Stimulated activated naive CD4-positive, alpha-beta T cell (primary cell): ENCODE measurements around the gene KCNJ13.

Experiments
- DNase-seq, 6 experiments: peaks; one replicate each; lab custom pipeline; 2025; lab: John Stamatoyannopoulos, UW

KCNJ13 gene

DNA sequence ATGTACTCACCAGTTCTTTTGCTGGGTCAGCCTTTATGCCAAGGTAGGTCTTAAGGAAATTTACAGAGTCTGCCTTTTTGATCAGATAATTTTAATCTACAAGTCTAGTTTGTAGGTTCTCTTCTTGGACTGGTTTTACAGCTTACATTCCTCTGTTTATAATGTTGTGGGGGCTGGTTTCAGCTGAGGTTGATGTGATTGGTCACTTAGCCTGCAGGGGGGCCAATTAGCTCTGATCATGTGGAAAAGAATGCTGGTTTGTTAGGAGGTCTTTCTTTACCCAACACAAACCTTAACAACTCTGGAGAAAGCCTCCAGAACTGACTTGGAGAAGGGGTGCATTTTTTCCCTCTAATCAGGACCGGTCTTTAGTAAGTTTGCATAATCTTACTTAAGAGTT lies at the start of gene KCNJ13:
TSS of gene KCNJ13 (minus strand) at position 131 of the 400 bp plus-strand sequence. CDS start 5,203 bp downstream, outside the sequence.
- DNase-seq = no peak

DNA sequence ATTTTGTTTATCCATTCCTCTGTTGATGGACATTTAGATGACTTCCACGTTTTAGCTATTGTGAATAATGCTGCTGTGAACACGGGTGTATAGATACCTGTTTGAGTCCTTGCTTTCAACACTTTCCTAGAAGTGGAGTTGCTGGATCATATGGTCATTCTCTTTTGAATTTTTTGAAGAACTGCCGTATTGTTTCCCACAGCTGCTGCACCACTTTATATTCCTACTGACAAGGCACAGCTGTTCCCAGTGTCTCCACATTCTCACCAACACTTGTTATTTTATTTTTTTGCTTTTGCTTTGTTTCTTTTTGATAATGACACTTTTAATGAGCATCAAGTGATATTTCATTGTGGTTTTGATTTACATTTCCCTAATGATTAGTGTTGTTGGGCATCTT lies 41.4 kb upstream of the KCNJ13 start:
- DNase-seq = no peak

DNA sequence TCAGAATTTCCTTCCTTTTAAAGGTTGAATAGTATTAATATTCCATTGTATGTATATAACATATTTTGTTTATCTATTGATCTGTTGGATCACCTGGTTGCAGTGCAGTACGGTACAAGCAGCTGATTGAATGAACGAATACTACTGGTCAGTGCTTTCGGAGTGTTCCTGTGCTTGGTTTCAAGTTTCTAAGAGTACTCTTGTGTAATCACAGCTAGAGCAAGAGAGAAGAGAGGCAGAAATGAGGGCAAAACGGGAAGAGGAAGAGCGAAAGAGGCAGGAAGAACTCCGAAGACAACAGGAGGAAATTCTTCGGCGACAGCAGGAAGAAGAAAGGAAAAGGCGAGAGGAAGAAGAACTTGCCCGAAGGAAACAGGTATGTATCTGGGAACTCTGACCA lies 40.3 kb upstream of the KCNJ13 start:
- DNase-seq = no peak

DNA sequence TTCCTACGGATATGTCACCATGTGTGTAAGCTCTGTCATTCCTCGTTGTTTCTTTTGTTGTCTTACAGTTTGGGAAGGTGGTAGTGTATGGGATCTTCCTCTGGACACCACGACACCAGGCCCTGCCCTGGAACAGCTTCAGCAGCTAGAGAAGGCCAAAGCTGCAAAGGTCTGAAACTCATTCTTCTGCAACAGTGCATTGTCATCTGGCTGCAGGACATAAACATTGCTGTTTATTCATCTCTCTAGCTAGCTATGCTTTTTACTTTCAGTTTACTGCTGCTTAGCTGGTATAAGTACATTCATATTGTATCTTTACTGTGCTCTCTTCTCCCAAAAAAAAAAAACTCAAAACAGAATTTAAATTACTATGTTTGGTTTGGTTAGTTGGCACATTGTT lies 39.2 kb upstream of the KCNJ13 start:
- no peak for DNase-seq

DNA sequence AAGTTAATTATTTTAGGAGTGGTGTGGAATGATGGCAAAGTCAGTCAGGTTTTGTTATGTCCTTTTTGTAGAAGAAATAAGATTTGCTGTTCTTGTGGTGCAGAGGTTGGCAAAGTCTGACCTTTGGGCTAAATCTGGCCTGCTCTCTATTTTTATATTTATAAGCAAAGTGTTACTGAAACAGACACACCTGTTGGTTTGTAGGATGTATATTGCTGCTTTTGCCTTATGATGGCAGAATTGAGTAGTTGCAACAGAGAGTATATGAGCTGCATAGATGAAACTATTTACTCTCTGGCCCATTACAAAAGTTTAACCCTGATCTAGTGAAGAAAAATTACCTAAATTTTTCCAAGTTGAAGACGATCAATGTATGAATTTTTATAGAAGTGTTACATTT lies 34.1 kb upstream of the KCNJ13 start:
- no peak for DNase-seq

DNA sequence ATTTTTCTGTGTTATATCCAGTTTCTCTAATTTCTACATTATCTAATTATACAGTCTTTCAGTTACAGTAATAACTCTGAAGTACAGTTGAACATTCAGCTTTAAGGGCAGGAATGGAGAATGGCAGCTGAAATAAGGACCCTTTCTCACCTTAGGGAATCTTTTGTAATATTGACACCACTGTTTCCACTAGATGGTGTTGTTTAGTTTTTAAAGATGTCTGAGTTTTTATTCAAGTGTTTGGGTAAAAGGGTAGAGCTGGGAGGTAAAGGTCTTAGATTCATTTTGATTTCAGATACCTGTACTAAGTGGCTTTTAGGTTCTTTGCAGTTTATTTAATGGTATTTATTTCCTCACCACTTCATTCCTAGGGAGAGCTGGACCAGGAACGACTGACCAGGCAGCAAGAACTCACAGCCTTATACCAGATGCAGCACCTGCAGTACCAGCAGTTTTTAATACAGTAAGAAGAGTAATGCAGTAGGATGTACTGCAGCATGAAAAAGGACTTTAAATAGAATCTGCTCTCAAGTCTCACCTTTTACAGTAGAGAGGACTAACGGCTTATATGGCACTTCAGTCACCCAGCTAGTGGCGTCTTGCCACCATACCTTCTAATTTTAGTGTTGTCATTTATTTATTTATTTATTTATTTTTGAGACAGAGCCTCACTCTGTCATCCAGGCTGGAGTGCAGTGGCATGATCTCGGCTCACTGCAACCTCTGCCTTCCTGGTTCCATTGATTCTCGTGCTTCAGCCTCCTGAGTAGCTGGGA lies 33.2 kb upstream of the KCNJ13 start:
- DNase-seq = no peak

DNA sequence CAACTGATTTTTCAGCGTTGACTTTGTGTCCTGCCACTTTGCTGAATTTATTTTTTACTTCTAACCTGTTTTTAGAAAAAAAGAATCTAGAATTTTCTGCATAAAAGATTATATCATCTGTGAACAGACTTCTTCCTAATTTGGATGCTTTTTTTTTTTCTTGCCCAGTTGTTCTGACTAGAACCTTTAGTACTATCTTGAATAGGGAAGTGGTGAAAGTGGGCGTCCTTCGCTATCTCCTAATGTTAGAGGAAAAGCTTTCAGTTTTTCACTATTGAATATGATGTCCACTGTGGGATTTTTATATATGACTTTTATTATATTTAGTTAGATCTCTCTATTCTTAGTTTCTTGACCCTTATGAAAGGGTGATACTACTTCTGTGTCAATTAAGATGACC lies 25.7 kb upstream of the KCNJ13 start:
- no peak for DNase-seq

DNA sequence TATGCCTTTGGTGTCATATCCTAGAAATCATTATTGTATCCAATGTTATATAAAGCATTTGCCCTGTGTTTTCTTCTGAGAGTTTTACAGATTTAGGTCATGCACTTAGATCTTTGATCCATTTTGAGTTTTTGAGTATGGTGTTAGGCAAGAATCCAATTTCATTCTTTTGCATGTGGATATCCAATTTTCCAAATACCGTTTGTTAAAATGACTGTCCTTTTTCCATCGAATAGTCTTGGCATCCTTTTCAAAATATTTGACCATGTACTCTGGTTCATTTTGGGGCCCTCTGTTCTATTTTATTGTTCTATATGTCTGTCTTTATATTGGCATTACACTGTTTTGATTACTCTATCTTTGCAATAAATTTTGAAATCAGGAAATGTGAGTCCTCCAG lies 23.8 kb upstream of the KCNJ13 start:
- no peak for DNase-seq

DNA sequence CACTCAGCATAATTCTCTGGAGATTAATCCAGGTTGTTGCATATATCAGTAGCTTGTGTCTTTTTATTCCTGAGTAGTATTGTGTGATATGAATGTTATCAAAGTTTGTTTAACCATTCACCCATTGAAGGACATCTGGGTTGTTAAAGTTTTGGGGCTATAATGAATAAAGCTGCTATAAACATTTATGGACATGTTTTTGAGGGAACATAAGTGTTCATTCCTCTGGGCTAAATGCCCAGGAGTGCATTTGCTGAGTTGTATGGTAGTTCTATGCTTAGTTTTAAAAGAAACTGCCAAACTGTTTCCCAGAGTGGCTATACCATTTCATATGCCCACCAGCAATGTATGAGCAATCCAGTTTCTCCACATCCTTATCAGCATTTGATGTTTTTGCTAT lies 21.8 kb upstream of the KCNJ13 start:
- no peak for DNase-seq

DNA sequence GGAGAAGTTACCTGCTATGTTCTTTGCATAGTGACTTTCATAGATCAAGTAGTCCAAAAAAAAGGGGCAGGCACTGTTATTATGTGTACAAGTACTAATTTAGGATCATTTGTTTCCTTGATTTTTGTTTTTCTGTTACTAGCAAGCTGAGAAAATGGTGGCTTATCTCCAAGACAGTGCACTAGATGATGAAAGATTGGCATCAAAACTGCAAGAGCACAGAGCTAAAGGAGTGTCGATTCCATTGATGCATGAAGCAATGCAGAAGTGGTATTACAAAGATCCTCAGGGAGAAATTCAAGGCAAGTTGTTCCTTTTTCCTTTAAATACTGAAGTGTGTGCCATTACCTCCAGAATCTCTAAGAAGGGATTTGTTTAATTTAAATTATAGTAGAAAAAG lies 19.6 kb upstream of the KCNJ13 start:
- no peak for DNase-seq

DNA sequence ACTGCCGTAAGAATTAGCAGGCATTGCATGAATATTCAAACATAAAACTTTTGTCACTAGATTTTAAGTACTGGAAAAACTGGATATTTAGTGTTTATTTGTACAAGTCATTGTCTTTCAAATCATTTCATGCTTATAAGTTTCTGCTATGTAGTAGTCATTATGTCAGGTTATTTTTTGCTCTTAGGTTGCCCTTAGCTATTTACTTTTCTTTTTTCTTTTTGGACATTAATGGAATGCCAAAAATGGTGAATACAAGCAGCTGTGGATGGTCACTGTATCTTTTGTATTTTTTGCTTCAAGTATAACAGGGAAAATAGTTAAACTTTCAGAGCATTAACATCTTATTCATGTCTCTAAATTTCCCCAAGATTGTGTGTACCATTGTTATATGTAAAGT lies 18.6 kb upstream of the KCNJ13 start:
- DNase-seq = no peak

DNA sequence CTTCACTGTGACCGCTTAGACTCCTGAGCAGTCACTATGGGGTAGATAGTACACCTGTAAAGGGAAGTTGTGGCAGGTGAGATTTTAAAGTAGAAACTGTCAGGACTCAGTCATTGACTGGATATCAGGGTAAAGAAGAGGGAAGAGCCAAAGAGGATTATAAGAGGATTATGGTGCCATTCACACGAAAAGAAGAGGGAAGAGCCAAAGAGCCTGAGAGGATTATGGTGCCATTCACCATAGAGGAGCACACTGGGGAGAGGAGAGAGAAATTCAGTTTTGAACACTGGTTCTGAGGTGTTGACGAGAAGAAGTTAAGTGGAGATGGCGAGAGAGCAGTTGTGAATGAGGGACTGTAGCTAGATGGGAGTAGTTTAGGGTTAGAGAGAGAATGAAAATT lies 16.9 kb upstream of the KCNJ13 start:
- DNase-seq = no peak

DNA sequence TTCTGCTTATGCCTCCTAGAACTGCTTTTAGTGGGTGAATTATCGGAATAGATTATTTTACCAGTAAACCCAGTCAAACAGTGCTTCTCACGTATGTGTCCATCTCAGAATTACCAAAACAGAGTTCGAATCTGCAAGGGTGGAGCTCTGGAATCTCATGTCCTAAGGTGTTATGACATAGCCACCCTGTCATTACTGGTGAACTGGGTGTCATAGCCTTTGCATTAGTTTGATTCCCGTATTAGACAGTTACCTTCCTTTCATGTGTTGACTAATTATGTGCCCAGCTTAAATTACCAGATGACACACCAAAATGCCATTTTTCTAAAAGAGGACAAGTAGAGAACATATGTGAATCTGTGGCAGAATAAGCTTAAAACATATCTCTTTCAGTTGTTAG lies 15.2 kb upstream of the KCNJ13 start:
- DNase-seq = no peak

DNA sequence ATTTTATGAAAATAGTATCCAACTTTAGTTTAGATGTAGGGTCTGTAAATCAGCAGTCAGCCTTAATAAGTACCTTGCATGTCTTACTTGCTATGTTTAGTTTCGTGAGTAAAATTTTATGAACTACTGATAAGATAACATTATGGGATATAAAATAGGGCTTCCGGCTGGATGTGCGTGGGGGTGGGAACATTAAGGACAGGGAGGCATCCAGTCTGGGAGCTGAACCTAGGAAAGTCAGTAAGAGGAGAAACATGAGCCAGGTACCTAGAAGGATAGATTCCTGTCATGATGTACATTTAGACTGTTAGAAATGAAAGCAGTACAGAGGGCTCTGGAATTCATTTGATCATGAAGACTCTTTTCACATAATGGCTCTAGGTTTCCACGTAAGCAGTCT lies 12.7 kb upstream of the KCNJ13 start:
- no peak for DNase-seq

DNA sequence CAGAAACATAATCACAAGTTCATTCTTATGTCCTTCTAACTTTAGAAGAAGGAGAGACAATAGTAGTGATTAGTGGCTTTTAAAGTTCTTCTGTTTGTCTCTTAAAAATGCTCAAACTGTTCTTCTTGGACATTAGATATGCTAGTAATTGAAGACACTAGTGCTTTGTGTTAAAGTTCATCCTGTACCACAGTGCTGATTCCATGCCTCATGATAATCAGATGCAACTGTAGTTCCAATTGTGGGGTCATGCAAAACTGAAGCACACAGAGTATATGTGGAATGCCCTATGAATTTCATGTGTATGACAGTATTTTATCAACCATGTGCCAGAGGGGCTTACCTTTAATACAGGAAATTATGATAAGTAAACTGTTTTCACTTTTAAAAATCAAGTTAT lies 11.4 kb upstream of the KCNJ13 start:
- no peak for DNase-seq

DNA sequence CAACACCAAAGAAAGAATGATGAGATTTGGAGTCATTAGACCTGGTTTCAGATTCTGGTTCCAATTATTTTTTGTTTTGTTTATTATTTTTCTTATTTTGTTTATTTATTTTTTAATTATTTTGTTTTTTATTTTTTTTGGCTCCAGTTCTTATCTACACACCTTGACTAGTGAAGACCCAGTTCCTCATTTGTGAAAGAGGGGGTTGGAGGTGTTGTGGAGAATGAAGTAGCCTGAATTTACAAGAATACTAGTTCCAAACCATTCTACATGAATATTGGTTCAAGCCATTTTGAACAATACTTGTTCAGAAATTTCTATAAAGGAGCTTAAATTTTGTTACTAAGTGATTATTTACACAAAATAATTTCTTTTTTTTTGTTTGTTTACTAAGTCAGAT lies 6.9 kb upstream of the KCNJ13 start:
- DNase-seq = no peak

DNA sequence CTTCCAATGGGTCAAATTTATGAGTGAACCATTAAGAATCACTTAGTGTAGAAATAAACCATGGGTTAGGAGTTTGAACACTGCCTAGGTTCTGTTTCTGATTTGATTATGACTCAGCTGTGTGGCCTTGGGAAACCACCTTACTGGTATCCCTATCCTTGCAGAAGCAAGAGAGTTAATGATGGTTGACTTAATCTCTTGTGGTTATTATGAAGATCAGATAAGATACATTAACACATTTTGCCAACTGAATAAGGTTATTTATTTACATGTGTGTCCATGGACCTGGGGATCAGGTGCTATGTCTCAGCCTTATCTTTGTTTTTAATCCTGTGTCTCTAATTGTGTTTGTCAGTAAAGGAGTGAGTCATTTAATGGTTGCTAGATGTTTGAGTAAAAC lies 5.4 kb upstream of the KCNJ13 start:
- DNase-seq = no peak

DNA sequence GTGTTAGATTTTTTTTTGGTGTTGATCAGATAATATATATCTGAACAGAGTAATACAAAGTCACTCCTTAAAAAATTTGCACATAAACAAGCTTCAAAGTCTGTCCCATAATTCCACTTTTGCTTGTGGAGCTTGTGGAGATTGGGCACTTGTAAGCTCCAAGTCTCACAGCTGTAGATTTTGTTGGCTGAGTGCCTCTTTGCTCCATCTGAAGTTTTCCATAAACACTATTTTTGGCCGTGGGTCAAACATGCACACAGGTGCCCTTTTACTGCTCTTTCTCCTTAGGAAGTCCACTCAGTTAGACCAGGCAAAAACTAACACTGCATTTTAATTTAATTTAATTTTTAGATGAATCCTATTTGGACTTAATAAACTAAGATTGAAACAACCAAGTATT lies 3.6 kb upstream of the KCNJ13 start:
- no peak for DNase-seq

DNA sequence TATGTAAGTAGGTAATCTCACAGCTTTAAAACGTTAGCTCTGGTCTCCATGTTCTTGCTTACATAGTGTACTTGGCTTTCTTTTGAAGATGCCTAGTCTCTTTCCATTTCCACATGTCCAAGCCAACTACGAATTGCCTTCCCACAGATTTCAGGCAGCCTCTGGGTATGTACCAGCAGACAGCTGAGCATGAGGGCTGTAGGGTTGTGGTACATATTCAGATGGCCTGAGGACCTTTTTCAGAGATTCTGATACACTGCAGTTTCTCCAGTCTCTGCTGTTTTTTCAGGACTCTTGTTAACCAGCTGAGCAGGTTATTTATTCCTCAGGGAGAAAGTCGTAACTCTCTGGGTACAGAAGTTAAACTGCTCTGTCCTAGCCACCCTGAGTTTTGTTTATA lies 3.1 kb upstream of the KCNJ13 start:
- no peak for DNase-seq

DNA sequence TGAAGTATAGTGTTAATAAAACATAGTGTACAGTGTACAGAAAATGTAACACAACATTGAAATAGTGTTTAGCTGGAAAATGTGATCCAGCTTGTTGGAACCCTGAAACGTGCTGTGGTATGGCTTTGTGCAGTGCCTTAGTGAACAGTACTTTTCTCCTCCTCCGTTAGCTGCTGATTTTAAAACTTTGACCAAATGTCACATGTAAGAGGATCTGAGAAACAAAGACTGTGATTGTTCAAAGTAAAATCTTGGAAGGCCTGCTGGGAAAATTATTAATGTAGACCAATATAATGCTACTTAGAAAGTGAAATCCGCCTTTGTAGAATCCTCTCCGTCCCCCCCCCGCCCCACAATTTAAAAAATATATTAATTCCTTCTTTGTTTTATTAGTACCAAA lies 911 bp upstream of the KCNJ13 start:
- DNase-seq = no peak

DNA sequence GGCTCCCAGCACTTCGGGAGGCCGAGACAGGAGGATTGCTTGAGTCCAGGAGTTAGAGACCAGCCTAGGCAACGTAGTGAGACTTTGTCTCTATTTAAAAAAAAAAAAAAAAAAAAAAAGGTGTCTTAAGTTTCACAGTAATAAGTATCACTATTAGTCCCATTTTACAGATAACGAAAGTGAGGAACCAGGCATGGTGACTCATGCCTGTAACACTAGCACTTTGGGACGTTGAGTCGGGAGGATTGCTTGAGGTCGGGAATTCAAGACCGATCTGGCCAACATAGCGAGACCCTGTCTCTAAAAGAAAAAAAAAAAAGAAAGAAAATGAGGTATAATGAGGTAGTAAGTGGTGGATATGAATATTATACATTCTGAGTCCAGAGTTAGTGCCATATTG lies 2.5 kb downstream of the KCNJ13 start:
- no peak for DNase-seq

DNA sequence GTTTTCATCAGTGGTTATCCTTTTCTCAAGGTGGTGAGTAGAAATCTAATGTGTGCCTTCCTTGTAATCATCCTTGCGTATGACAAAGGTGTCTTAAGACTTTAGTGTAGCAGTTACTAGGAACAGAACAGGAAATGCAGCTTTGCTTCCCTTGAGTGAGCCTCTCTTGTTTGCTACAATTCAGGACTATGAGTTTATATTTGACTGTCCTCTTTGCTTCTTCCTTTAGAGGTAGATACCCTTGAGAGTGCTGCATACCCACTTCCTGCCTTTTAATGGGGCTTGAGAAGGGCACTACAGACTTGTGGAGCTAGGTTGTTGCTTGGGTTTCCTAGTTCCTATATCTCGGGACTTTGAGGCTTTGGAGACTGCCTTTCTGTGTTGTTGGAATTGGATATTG lies 3.8 kb downstream of the KCNJ13 start:
- DNase-seq = no peak

DNA sequence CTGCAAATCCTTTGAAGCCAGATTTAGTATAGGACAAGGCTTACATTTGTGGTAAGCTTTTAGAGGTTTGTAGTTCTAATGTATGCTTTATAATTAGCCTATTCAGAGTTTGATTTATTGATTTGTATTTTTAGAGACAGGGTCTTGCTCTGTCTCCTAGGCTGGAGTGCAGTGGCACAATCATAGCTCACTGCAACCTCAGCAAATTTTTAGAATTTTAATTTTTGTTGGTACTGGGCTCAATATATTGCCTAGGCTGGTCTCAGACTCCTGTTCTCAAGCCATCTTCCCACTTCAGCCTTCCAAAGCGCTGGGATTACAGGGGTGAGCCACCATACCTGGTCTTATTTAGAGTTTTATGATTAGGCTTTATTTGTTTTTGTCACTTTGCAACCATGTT lies 4.5 kb downstream of the KCNJ13 start:
- DNase-seq = no peak

DNA sequence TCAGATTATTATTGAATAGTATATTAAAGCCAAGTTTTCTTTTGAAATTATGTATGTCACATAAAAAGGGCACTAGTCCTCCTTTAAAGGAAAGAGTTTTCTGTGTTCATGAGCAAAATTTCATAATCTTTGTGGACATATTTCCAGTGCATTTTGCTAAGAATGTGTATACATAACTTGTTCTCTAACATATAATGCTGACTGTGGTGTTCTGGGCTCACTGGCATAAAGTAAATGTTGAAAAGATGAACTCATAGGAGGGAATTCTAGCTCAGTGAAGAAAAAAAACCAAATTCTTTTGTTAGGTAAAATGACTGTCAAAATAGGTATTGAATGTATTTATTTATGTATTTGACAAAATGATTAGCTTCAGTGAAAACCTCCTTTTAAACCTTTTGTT lies 6.2 kb downstream of the KCNJ13 start:
- DNase-seq = no peak

DNA sequence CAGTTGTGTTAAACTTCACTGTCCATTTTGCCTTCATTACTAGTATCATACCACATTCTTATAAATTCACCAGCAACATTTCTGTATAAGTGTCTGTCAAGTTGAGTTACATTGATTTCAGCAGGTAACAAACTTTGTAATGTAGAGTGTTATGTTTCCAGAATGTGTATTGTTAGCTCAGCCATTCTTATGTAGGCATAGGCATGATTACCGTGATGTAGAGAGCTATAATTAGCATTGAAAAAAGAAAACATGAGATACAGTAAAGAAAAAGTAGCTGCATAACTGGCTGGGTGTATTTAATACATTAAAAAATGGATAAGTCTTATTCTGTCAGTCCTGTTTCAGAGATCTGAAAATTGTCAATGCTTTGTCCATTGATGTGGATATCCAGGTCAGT lies 8.5 kb downstream of the KCNJ13 start:
- DNase-seq = no peak
